Measurements from ENCODE around the gene HOXA9. TPM values are rescaled to one million over a fixed set of nuclear protein-coding genes. Genes with fewer than 3 reads are reported as not detected.
A peak's percentile ranks its signal among the peaks of the same experiment; 100 is the strongest.

Gene HOXA9
- total and polyA plus RNA-seq, 2 of the 8 experiments (the other 6 are each of a cell fraction or from before 2014, with no cell fraction given), result not detected

GRCh38 chr7:27185013-27185853 is 19.9 kb upstream of the HOXA9 start, which contains the start of gene HOXA11:
HOXA11 (minus strand) TSS chr7:27185232; CDS start chr7:27185144, 88 bp downstream.
- H3K27me3 ChIP-seq (replicated peaks in 1 of 4; ENCODE audit: control insufficient read depth in 3 of 4, extremely low read depth in 1 of 4, insufficient read depth in 3 of 4, low read length in 3 of 4), result peaks cover 97 to 100% (median 99%) of the 10 kb centered on the region in 4 experiments
- peak within 1 kb of the TSS; percentile 38; the same call in 1 of the 2 replicates for H3K18ac ChIP-seq (ENCODE audit: extremely low read depth, low read length)
- H4K20me1 ChIP-seq (replicated peaks in 1 of 2; ENCODE audit: control insufficient read depth in 1 of 2, insufficient read depth in 2 of 2, low read length in 2 of 2), result peaks cover 43 to 58% of the 10 kb centered on the region in 2 experiments
- H3K9ac ChIP-seq (replicated peaks in 1 of 4; ENCODE audit: extremely low read depth in 1 of 4, low read depth in 3 of 4, low read length in 3 of 4), result no peak within 1 kb of the TSS
- no peaks in the 10 kb centered on the region for H3K79me2 ChIP-seq (ENCODE audit: control insufficient read depth in 1 of 2, insufficient read depth in 2 of 2, low read length in 2 of 2)
- 11% methylated on average over 40 of the region's 43 CpGs; no CpG with 5 or more reads in 1 of the 2 experiments for WGBS, 2 experiments (ENCODE audit: extremely low coverage in 1 of 2, insufficient coverage in 1 of 2, insufficient read length in 1 of 2, insufficient replicate concordance in 2 of 2, low coverage in 1 of 2, low lambda C conversion rate in 2 of 2, missing lambda C conversion rate in 1 of 2)
- no peak within 1 kb of the TSS for H2AK5ac ChIP-seq (ENCODE audit: low read depth, low read length)
- no peaks in the 10 kb centered on the region for H3K23me2 ChIP-seq (ENCODE audit: low read depth, low read length)
- H3K56ac ChIP-seq (replicated peaks; ENCODE audit: insufficient read length, low read depth, low read length), result no peak within 1 kb of the TSS
- no peak within 1 kb of the TSS for H3K23ac ChIP-seq (ENCODE audit: insufficient read length)
- H2AFZ ChIP-seq (ENCODE audit: low read length), result no peak within 1 kb of the TSS
- CTCF ChIA-PET (ENCODE audit: partially characterized antibody), result interaction anchor here (0.7 to 9.1 kb wide), 12 partner anchors 10 to 89 kb away, joined by 3 to 64 read pairs (median 4); partner anchors contain the start of genes HOXA1, HOXA10 and HOXA5
- peak within 1 kb of the TSS; percentile 81; the same call in 1 of the 2 replicates for H2BK15ac ChIP-seq (ENCODE audit: low read length)
- H3K4me1 ChIP-seq (replicated peaks in 1 of 4; ENCODE audit: control insufficient read depth in 3 of 4, insufficient read depth in 4 of 4, low read length in 3 of 4), result peaks cover 0 to 27% (median 16%) of the 10 kb centered on the region in 4 experiments; a peak in 6 of 7 replicates
- DNase-seq (ENCODE audit: low read depth in 1 of 2, low spot score in 2 of 2), result peak in 1 of 2 experiments; percentile 60
- H4K8ac ChIP-seq (ENCODE audit: extremely low read depth, insufficient read depth, low read length), result peak within 1 kb of the TSS; percentile 41; the same call in 1 of the 2 replicates
- TF ChIP-seq EZH2 (IDR thresholded peaks at IDR 0.05; ENCODE audit: low read depth, low read length, severe bottlenecking) (peak; percentile 48), KDM4A (IDR thresholded peaks at IDR 0.05; ENCODE audit: low read depth, low read length, severe bottlenecking) (peak; percentile 24), USF2 (IDR thresholded peaks at IDR 0.05; ENCODE audit: low read length) (peak; percentile 55; the same call in 1 of the 2 replicates), E2F6 (IDR thresholded peaks at IDR 0.05) (no peak)
- H3K36me3 ChIP-seq (ENCODE audit: control insufficient read depth in 2 of 4, insufficient read depth in 4 of 4, low read length in 3 of 4), result peaks cover 0 to 5% (median 0%) of the 10 kb centered on the region in 4 experiments; a peak in 1 of 8 replicates
- no peak for FAIRE-seq
- no peaks in the 10 kb centered on the region for H3K79me1 ChIP-seq (ENCODE audit: low read depth, low read length)
- H2BK20ac ChIP-seq (ENCODE audit: low read length), result no peak within 1 kb of the TSS
- H3K9me3 ChIP-seq (ENCODE audit: insufficient read depth in 2 of 2, low read depth in 1 of 2, low read length in 1 of 2), result no peaks in the 10 kb centered on the region; a peak in 1 of 4 replicates
- H2BK5ac ChIP-seq (ENCODE audit: low read depth, low read length), result no peak within 1 kb of the TSS
- no peak within 1 kb of the TSS for H4K5ac ChIP-seq (ENCODE audit: insufficient read length, low read depth, low read length)
- POLR2A ChIA-PET (ENCODE audit: partially characterized antibody), result interaction anchor here (1.2 kb wide), 1 partner anchor 62 kb away, joined by 3 read pairs; no protein-coding TSS in a partner anchor
- H2BK12ac ChIP-seq (ENCODE audit: low read depth, low read length), result peak within 1 kb of the TSS; percentile 75
- no peak within 1 kb of the TSS for H3K14ac ChIP-seq (ENCODE audit: insufficient read length)
- peak within 1 kb of the TSS in 1 of 4 experiments; percentile 27; a peak in 2 of 8 replicates for H3K4me3 ChIP-seq (ENCODE audit: extremely low read depth in 1 of 4, insufficient read depth in 2 of 4, low read depth in 3 of 4, low read length in 4 of 4)
- peak within 1 kb of the TSS; percentile 33 to 38; a peak in 3 of 4 replicates for H3K4me2 ChIP-seq (ENCODE audit: insufficient read depth in 1 of 2, low read depth in 2 of 2, low read length in 2 of 2)
- no peak within 1 kb of the TSS for H2BK120ac ChIP-seq (replicated peaks; ENCODE audit: low read depth, low read length)
- H4K91ac ChIP-seq (replicated peaks; ENCODE audit: insufficient read length, low read length), result no peak within 1 kb of the TSS
- no peak within 1 kb of the TSS for H3K4ac ChIP-seq (replicated peaks; ENCODE audit: insufficient read length, low read depth, low read length)
- H3K27ac ChIP-seq (ENCODE audit: low read depth, low read length), result no peak within 1 kb of the TSS

All from H1 (cell line).